Stimulated activated naive CD8-positive, alpha-beta T cell treated with anti-CD3 and anti-CD28 coated beads, Interleukin-15, Interleukin-2, amounts not matched to agents 100 U/mL and 50 U/mL, for 24 hours (primary cell): ENCODE measurements around the gene GPR3.
"Not testable (repeated sequence)": the region's sequence is repeated elsewhere in the genome, so short reads cannot be mapped to it uniquely, and the experiment has no call there.

ENCODE experiments used
- ATAC-seq: fragments of 150-1000 bp; cut with Tn5 transposase; one replicate; pipeline ENCODE4 v1.10.0; 2021
- DNase-seq: peaks from one replicate; pipeline ENCODE4 v3.0.0; 2021

GPR3 gene

GRCh38 chr1:27428316-27429028 is 36.0 kb downstream of the GPR3 start:
- peak; percentile 41 for DNase-seq
- peak; percentile 80 for ATAC-seq

DNA sequence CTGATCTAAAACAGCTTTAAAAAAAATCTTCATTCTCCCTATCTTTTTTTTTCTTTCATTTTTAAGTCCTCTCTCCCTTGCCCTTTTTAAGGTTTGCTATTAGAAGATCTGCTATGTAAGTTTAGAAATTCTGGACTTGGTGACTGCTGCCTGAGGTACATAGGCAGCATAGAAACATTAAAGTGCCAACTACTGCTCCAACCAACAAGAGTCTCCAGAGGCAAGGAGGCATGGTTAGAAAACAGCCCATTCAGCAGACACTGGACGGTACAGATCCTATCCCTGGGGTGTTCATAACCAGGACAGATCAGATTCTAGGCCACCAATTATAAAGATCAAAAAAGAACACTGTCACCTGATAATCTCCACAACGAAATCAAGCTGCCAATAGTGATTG is 36.6 kb downstream of the GPR3 start:
- ATAC-seq (no peak), DNase-seq (no peak)

- no peak for ATAC-seq
- DNase-seq, result no peak
These were observed 38.6 kb downstream of the GPR3 start for GRCh38 chr1:27430903-27431600.

DNA sequence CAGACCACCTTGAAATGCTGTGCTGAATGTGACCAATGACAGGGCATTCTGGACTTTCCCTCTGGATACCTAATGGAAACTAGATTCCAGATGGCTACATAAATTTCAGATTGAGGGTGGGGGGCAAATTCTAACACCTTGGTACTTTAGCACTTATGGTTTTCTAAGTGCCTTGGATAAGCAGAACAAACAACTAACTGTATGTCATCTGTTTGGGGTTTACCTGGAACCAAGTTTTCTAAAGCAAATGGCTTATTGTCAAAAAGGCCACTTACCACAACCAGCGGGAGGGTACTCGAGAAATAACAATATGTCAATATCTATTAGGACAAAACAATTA is 39.1 kb downstream of the GPR3 start:
- ATAC-seq (no peak), DNase-seq (no peak)

GRCh38 chr1:27432725-27433124 is 40.3 kb downstream of the GPR3 start:
- ATAC-seq, DNase-seq: not testable (repeated sequence)

- no peak for ATAC-seq
- DNase-seq, result no peak
These were observed 41.3 kb downstream of the GPR3 start for GRCh38 chr1:27433706-27434105.

GRCh38 chr1:27435566-27436203 is 43.3 kb downstream of the GPR3 start:
- ATAC-seq, result peak; percentile 31
- DNase-seq, result no peak

DNA sequence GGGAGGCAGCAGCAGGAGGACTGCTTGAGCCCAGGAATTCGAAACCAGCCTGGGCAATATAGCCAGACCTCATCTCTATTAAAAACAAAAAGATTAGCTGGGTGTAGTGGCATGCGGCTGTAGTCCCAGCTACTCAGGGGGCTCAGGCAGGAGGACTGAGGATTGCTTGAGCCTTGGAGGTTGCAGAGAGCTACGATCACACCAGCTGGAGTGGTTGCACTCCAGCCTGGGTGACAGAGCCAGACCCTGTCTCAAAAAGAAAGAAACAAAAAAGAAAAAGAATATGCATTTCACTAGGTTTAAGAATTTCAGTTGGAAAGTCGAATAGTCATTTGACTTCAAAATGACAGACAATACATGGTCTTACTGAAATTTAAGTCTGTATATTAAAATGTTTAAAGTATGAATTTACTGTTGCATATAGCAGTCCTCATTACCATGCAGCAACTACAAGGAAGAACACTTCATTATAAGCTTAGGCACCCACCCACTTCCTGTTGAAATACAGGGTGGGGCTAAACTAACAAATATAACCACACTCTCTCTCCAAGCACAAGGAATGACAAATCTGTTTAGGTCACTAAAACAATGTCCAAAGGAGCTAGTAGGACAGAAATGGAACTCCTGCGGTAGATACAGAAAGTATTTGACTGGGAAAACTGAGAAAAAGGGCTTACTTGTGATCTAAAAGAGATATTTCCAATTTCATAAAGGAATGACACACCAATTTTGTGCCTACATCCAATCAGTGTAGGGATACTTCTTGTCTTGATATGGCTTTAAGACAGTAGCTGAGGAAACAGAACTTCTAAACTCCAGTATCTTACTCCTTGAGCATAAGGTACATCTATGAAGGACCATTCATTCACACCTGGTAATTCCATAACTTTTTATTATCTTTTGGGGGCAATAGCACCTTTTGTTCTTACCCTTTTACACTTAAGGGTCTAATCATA is 44.1 kb downstream of the GPR3 start:
- peak; percentile 29 for ATAC-seq
- no peak for DNase-seq

DNA sequence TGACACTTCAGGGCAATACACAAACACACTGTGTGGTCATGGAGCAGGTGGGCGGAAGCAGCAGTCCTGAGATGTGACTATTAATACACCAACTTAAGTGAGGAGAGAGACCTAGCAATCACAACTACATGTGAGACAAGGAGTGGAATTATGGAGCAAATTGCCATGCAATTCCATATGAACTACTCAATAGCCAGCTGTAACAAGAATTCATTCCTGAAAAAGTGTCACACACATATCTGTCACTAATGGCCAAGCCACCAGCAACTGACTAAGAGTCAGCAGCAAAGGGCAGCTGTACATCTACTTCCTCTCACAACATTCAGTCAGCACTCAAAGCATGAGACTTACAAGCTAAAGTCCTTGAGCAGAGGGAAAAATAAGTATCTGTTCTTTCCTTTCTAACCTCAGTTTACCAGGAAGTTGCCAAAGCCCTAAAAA is 46.2 kb downstream of the GPR3 start:
- DNase-seq (no peak), ATAC-seq (no peak)

DNA sequence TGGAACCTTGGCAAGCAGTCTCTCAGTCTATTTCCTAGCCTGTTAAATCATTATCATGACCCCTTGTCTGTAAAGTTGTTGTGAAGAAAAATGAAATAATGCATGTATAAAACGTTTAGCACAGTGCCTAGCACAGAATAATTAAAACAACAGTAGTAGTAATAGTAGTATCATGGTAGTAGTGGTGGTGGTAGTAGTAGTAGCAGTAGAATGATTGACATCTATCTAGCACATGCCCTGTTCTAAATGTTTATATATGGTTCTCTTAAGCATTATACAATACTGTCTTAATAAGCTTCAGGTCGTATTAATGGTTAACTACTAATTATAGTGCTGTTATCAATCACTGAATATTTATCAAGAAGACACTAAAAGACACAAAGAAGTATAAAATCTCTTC is 46.7 kb downstream of the GPR3 start:
- DNase-seq (no peak), ATAC-seq (no peak)

DNA sequence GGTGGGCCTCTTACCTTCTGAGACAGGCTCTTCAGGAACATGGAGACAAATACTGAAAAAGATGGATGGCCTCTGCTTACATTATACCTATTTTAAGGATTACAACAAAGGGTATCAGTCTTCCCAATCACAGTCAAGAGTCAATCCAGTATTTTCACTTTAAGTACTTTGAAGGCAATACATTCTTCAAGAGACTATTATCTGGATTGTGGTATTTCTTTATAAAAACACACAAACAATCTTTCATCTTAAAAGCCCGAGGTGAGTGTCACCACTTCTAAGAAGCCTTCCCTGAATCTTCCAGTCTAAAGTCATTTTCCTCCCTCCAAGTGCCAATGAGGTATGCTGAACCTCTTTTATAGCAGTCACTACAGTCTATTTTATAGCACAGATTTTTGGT is 52.2 kb downstream of the GPR3 start:
- ATAC-seq, result no peak
- DNase-seq, result no peak
